Loucy (cell line): Measurements from ENCODE around the gene GTF3C1.

Source experiments
- CTCF ChIP-seq: fragments of 200-600 bp; sonication (generic); conservative IDR thresholded peaks from 2 replicates; pipeline ENCODE4 v1.5.1; 2014; ENCODE audit warnings: mild to moderate bottlenecking, antibody characterized with exemption, low read length
- EZH2phosphoT487 ChIP-seq: fragments of 200-600 bp; IDR thresholded peaks from 2 replicates; pipeline ENCODE4 v1.6.1; 2018; ENCODE audit warnings: antibody characterized with exemption, mild to moderate bottlenecking, moderate library complexity, borderline replicate concordance

- TF ChIP-seq EZH2phosphoT487 (no peak), CTCF (no peak)
These were observed 38.3 kb upstream of the GTF3C1 start for GRCh38 chr16:27588057-27588456.
